DND-41 (cell line): ENCODE measurements around the gene FARP1.

Experiments used
- CTCF ChIP-seq: IDR thresholded peaks from 2 replicates; pipeline ENCODE4 v1.5.1; 2012; ENCODE audit warnings: borderline replicate concordance, low read length, moderate library complexity, mild to moderate bottlenecking; ENCODE audit not compliant: poor library complexity, severe bottlenecking; ENCODE audit errors: extremely low read depth
- EZH2 ChIP-seq: IDR thresholded peaks from 3 replicates; pipeline ENCODE4 v1.6.1; 2012; ENCODE audit warnings: borderline replicate concordance, low read depth, mild to moderate bottlenecking, moderate library complexity, low read length, inconsistent platforms; ENCODE audit not compliant: severe bottlenecking

GRCh38 chr13:98195054-98195791, 52.3 kb downstream of the FARP1 start:
- TF ChIP-seq CTCF: no peak
- no peak for TF ChIP-seq EZH2
